Subcutaneous adipose tissue (tissue), 4 donors: Measurements from ENCODE around the gene MNT. TPM values are rescaled to one million over a fixed set of nuclear protein-coding genes. Genes with fewer than 3 reads are reported as not detected.

Source experiments
- CTCF ChIP-seq: fragments of 450-650 bp; IDR thresholded peaks from one replicate; pipeline ENCODE4 v1.5.1; 2016; ENCODE audit warnings: low read depth, mild to moderate bottlenecking, control low read depth, antibody characterized with exemption, moderate library complexity
- total RNA-seq, 4 donors: library from RNA; depleted of rRNA; stranded (reverse); fragments of >200 nt; gene quantifications; one replicate each; pipeline ENCODE4 v1.1.0, GENCODE V29; 2016

MNT gene
- total RNA-seq, 4 donors from 2014 or later = 7.0 to 10.8 (median 9.8) TPM

GRCh38 chr17:2393954-2394749 is 6.7 kb downstream of the MNT start:
- TF ChIP-seq CTCF = no peak

- no peak for TF ChIP-seq CTCF
Measured at GRCh38 chr17:2393174-2393953, 7.5 kb downstream of the MNT start.

GRCh38 chr17:2392252-2393173 is 8.3 kb downstream of the MNT start:
- TF ChIP-seq CTCF = no peak

- no peak for TF ChIP-seq CTCF
Measured at GRCh38 chr17:2391597-2392251, 9.1 kb downstream of the MNT start.

GRCh38 chr17:2390199-2390836 is 10.5 kb downstream of the MNT start:
- TF ChIP-seq CTCF = no peak

- TF ChIP-seq CTCF = no peak
Measured at GRCh38 chr17:2388683-2389055, 12.2 kb downstream of the MNT start.
